ENCODE measurements around the gene KIF11. TPM values are rescaled to one million over a fixed set of nuclear protein-coding genes. Genes with fewer than 3 reads are reported as not detected.

KIF11 gene
- total and polyA plus RNA-seq, 9 of the 15 experiments (the other 6 are each of a cell fraction or from before 2014, with no cell fraction given), result 11.3 to 54.4 (median 29.2) TPM

DNA sequence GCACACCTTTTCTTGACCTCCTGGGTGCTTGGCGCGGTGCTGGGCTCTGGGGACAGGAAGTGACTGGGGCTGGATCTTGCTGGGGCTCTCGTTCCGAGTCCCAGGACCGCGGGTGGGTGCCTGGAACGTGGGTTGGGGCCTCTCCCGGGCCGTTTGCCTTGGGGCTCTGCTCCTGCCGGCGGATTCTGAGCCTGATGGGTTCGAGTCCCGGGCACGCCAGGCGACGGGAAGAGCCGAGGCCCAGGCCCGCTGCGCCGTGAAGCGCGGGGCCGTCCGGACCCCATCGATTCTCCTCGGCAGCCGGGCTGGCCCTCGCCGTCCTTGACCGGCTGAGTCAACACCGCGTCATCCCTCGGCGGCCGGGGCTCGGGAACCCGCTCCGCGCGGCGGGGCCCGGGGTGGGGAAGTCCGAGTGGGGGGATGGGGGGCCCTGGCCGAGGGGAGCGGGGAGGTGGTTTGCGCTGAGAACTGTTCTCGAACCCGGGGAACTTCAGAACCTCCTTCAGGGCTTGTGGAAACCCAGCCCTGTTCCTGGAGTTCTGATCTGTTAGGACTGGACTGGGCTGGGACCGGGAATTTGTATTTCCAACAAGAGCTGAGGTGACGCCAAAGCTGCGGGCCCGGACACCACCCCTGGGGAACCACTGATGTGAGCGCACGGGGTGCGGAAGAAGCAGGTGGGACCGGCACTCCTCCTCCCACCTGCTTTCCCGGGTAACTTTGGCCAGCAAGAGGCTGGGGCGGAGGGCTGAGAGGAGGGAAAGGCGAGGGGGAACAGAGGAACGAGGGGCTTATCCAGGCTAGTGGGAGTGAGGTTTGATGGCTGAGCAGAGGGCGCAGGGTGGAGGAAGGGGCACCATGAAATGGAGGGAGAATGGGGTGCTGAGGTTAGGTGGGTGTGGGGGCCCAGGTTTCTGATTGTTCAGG lies 103.0 kb downstream of the KIF11 start (continued):
- TF ChIP-seq, protein P1, sequence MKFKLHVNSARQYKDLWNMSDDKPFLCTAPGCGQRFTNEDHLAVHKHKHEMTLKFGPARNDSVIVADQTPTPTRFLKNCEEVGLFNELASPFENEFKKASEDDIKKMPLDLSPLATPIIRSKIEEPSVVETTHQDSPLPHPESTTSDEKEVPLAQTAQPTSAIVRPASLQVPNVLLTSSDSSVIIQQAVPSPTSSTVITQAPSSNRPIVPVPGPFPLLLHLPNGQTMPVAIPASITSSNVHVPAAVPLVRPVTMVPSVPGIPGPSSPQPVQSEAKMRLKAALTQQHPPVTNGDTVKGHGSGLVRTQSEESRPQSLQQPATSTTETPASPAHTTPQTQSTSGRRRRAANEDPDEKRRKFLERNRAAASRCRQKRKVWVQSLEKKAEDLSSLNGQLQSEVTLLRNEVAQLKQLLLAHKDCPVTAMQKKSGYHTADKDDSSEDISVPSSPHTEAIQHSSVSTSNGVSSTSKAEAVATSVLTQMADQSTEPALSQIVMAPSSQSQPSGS (CRISPR knock-in tag; IDR thresholded peaks at IDR 0.05), result no peak
- no peak for TF ChIP-seq CXXC5 (CRISPR knock-in tag; IDR thresholded peaks at IDR 0.05)
- TF ChIP-seq SRF (CRISPR knock-in tag; IDR thresholded peaks at IDR 0.05), result no peak
- no peak for TF ChIP-seq FOXM1 (IDR thresholded peaks at IDR 0.05; ENCODE audit: low read depth)
- TF ChIP-seq FOXM1 (CRISPR knock-in tag; IDR thresholded peaks at IDR 0.05; ENCODE audit: low read depth), result 0 out of 2 replicates have a peak, but pooled peaks have one; percentile 30
- TF ChIP-seq, protein P2, sequence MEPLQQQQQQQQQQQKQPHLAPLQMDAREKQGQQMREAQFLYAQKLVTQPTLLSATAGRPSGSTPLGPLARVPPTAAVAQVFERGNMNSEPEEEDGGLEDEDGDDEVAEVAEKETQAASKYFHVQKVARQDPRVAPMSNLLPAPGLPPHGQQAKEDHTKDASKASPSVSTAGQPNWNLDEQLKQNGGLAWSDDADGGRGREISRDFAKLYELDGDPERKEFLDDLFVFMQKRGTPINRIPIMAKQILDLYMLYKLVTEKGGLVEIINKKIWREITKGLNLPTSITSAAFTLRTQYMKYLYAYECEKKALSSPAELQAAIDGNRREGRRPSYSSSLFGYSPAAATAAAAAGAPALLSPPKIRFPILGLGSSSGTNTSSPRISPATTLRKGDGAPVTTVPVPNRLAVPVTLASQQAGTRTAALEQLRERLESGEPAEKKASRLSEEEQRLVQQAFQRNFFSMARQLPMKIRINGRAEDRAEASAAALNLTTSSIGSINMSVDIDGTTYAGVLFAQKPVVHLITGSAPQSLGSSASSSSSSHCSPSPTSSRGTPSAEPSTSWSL (CRISPR knock-in tag; IDR thresholded peaks at IDR 0.05; ENCODE audit: borderline replicate concordance), result no peak
- TF ChIP-seq KHSRP (IDR thresholded peaks at IDR 0.05), result no peak
- peak; percentile 45; the same call in 1 of the 2 replicates for TF ChIP-seq CREB1 (IDR thresholded peaks at IDR 0.05)
- peak; percentile 51 for TF ChIP-seq CREB1 (CRISPR knock-in tag; IDR thresholded peaks at IDR 0.05)
- TF ChIP-seq ZNF639 (CRISPR knock-in tag; conservative IDR thresholded peaks at IDR 0.05 in 1 of 2, IDR thresholded peaks at IDR 0.05 in 1 of 2), result no peak
- TF ChIP-seq PML (IDR thresholded peaks at IDR 0.05; ENCODE audit: low read length), result no peak
- TF ChIP-seq ZNF644 (tag; IDR thresholded peaks at IDR 0.05; ENCODE audit: low read depth), result no peak
- TF ChIP-seq TEAD4 (IDR thresholded peaks at IDR 0.05; ENCODE audit: low read length), result no peak
- no peak for TF ChIP-seq TEAD4 (CRISPR knock-in tag; IDR thresholded peaks at IDR 0.05; ENCODE audit: borderline replicate concordance)
- no peak for TF ChIP-seq ZNF121 (CRISPR knock-in tag; conservative IDR thresholded peaks at IDR 0.05)
- no peak for TF ChIP-seq IRF2 (CRISPR knock-in tag; IDR thresholded peaks at IDR 0.05)
- no peak for TF ChIP-seq SREBF2 (CRISPR knock-in tag; IDR thresholded peaks at IDR 0.05)
- TF ChIP-seq, protein P3, sequence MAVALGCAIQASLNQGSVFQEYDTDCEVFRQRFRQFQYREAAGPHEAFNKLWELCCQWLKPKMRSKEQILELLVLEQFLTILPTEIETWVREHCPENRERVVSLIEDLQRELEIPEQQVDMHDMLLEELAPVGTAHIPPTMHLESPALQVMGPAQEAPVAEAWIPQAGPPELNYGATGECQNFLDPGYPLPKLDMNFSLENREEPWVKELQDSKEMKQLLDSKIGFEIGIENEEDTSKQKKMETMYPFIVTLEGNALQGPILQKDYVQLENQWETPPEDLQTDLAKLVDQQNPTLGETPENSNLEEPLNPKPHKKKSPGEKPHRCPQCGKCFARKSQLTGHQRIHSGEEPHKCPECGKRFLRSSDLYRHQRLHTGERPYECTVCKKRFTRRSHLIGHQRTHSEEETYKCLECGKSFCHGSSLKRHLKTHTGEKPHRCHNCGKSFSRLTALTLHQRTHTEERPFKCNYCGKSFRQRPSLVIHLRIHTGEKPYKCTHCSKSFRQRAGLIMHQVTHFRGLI (CRISPR knock-in tag; IDR thresholded peaks at IDR 0.05), result no peak
- no peak for TF ChIP-seq STAT5B (CRISPR knock-in tag; IDR thresholded peaks at IDR 0.05)
- TF ChIP-seq TCFL5 (CRISPR knock-in tag; conservative IDR thresholded peaks at IDR 0.05), result no peak
- TF ChIP-seq ZNF696 (CRISPR knock-in tag; conservative IDR thresholded peaks at IDR 0.05), result no peak

All from K562 (cell line).